Measurements from ENCODE around the gene FSD2.

Gene FSD2, protein sequence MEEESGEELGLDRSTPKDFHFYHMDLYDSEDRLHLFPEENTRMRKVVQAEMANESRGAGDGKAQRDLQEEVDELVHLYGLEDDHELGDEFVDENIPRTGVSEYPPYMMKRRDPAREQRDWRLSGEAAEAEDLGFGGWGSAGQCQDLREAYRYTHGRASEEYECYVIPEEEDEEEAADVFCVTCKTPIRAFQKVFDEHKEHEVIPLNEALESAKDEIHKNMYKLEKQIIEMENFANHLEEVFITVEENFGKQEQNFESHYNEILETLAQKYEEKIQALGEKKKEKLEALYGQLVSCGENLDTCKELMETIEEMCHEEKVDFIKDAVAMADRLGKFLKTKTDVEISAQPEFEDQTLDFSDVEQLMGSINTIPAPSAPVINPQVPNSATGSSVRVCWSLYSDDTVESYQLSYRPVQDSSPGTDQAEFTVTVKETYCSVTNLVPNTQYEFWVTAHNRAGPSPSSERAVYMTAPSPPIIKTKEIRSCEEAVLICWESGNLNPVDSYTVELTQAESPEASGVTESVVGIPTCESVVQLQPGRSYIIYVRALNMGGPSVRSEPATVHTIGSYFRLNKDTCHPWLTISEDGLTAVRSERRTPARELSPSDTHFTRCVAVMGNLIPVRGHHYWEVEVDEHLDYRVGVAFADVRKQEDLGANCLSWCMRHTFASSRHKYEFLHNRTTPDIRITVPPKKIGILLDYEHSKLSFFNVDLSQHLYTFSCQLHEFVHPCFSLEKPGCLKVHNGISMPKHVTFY

DNA sequence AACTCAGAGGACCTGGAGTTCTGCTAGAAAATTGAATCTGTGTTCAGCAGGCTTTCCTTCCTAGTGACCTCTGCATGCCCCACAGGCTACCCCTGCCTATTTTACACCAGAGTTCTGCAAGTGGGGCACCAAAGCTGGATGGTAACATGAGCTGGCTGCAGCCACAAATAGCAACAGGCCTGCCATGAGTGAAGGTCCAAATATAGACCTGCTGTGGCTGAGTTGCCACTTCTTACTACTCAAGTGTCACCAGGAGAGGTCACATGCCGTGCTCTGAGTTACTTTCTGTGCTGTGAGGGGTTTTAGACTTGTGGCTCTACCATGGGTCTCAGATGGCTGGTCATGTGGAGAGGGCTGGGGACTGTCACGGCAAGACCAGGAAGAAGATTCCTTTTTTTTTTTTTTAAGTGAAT is at the start of gene FSD2:
Gene FSD2 (minus strand): TSS at position 76 of the 413 bp plus-strand sequence. CDS start 18,679 bp downstream, outside the sequence.
- H3K4me1 Mint-ChIP-seq (ENCODE audit: low read depth): peaks cover 16% of the 10 kb centered on the region
- intact Hi-C loops (cut with micrococcal nuclease): loop anchor here (10.0 kb wide), 1 partner anchor 261 kb away; the partner anchor contains the start of gene RPS17
- no peak within 1 kb of the TSS for H3K27ac Mint-ChIP-seq
- H3K9me3 Mint-ChIP-seq: no peaks in the 10 kb centered on the region
- H3K36me3 Mint-ChIP-seq (ENCODE audit: low read depth): peaks cover 8% of the 10 kb centered on the region
- no peak within 1 kb of the TSS for H3K4me3 Mint-ChIP-seq
- peaks cover 3% of the 10 kb centered on the region for H3K27me3 Mint-ChIP-seq

DNA sequence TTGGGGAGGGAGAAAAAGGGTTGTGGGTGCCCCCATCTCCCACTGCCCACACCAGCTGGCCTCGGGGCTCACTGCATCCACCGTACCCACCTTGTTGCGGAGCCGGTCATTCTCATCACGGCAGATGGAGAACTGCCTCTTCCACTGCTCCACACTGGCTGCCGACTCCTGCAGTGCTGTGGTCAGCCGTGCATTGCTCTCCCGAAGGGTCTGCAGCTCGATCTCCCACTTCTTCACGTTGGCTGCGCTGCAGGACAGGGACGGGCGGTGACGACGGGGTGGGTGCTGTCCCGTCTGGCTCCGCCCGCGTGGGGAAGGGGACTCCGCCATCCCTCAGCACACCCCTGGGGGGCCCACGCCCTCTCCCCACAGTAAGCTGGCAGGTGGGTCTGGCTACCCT is 48.7 kb upstream of the FSD2 start:
- H3K9me3 Mint-ChIP-seq: no peaks in the 10 kb centered on the region
- no peaks in the 10 kb centered on the region for H3K27me3 Mint-ChIP-seq
- H3K36me3 Mint-ChIP-seq (ENCODE audit: low read depth): peaks cover 100% of the 10 kb centered on the region
- H3K27ac Mint-ChIP-seq: no peak overlapping the region
- no peak overlapping the region for H3K4me3 Mint-ChIP-seq
- peaks cover 43% of the 10 kb centered on the region for H3K4me1 Mint-ChIP-seq (ENCODE audit: low read depth)
- intact Hi-C loops (cut with micrococcal nuclease): loop anchor here (5.0 kb wide), 1 partner anchor 133 kb away; the partner anchor contains the start of gene RAMAC

DNA sequence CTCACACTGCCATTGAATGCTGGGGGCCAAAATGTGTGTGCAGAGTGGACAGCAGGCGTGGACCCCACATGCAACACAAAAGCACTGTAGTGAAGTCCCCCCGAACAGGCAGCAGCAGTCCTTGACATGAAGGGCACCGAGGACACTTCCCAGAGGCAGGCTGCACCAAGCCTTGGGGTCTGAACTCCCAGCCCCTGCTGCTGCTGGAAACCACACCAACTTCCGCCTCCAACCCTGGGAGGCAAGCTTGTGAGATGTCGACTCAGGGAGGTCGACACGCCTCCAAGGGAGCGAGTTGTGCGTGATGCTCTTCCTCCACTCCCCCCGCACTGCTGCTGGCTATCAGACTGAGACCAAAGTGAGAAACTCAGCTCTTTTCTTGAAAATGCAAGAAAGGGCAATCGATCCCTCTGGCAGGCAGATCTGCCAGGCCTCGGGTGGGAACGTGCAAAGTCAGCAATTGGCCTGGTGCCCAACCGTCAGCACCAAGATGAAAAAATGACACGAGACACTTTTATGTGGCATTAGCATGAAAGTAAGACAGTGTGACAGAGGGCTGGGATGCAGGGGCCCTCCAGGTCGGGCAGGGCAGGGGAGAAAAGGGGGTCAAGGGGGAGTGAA is 47.2 kb upstream of the FSD2 start:
- intact Hi-C loops (cut with micrococcal nuclease): loop anchor here (5.0 kb wide), 1 partner anchor 134 kb away; the partner anchor contains the start of gene RAMAC
- Mint-ChIP-seq H3K4me1 (ENCODE audit: low read depth) (peaks cover 47% of the 10 kb centered on the region), H3K27ac (peak overlapping the region; percentile 62), H3K9me3 (no peaks in the 10 kb centered on the region), H3K27me3 (no peaks in the 10 kb centered on the region), H3K36me3 (ENCODE audit: low read depth) (peaks cover 100% of the 10 kb centered on the region), H3K4me3 (no peak overlapping the region)

DNA sequence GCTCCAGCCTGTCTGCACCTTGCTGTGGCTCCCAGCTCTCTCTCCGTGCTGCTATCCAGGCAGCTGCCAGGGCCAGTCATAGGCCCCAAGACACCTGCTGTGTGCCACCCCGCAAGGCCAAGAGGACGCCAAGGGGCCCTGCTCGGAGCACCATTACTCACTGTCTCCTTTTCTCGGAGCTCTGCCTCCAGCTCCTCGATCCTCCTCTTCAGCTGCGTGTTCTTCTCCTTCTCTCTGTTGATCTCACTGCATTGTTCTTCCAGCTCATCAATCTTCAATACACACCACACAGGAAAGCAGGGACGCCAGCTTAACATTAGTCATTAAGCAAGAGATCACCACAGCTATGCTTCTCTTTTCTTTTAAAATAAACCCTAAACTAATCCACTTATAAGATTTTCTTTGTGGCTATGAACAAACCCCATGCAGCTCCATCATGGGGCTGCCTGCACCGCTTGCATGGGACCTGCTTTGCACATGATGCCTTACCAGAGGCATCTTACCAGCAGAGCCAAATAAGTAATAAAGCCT is 46.2 kb upstream of the FSD2 start:
- H3K4me3 Mint-ChIP-seq: no peak overlapping the region
- intact Hi-C loops (cut with micrococcal nuclease): loop anchor here (5.0 kb wide), 1 partner anchor 135 kb away; the partner anchor contains the start of gene RAMAC
- H3K27ac Mint-ChIP-seq: no peak overlapping the region
- peaks cover 56% of the 10 kb centered on the region for H3K4me1 Mint-ChIP-seq (ENCODE audit: low read depth)
- H3K27me3 Mint-ChIP-seq: no peaks in the 10 kb centered on the region
- H3K9me3 Mint-ChIP-seq: no peaks in the 10 kb centered on the region
- peaks cover 100% of the 10 kb centered on the region for H3K36me3 Mint-ChIP-seq (ENCODE audit: low read depth)

DNA sequence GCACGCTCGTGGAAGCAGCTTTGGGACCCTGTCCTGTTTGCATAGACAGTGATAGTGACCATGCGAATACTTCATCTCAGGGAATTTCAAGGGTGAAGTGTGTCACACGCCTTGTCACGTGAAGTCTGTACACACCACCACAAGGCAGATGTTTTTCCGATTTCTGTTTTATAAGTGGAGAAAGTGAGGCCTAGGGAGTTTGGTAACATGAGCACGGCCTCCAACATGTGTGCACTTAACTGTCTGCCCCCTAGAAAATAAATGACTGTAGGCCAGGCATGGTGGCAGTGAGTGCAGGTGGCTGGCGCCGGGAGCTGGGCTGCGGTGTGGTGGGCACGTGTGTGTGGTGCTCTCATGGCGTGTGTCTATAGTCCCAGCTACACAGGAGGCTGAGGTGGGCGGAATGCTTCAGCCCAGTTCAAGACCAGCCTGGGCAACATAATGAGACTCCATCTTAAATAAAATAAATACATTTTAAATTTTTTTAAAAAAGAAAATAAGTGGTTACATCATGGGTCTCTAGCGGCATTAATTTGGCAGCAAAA is 45.5 kb upstream of the FSD2 start:
- Mint-ChIP-seq H3K9me3 (no peaks in the 10 kb centered on the region), H3K4me3 (no peak overlapping the region), H3K27me3 (no peaks in the 10 kb centered on the region), H3K36me3 (ENCODE audit: low read depth) (peaks cover 100% of the 10 kb centered on the region), H3K4me1 (ENCODE audit: low read depth) (peaks cover 58% of the 10 kb centered on the region), H3K27ac (no peak overlapping the region)
- intact Hi-C loops (cut with micrococcal nuclease): loop anchor here (5.0 kb wide), 1 partner anchor 136 kb away; the partner anchor contains the start of gene RAMAC

DNA sequence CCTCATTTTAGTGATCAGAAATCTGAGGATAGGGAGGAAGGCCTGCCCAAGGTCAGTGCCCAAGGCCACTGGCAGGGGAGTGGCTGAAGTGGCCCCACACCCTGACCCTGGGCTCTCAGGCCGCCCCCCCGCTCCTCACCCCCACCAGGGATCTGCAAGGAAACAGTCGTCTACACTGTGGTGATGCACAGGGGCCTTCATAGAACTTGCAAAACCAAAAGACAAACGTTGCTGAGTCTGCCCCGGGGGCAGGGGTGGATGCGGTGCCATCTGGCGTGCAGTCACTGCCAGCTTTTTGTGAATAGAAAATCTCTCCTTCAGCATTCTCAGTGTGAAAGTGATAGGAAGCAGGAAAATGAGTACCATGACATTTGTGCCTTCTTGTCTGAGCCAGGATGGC is 44.9 kb upstream of the FSD2 start:
- peak overlapping the region; percentile 52 for H3K27ac Mint-ChIP-seq
- H3K4me3 Mint-ChIP-seq: no peak overlapping the region
- intact Hi-C loops (cut with micrococcal nuclease): loop anchor here (5.0 kb wide), 1 partner anchor 137 kb away; the partner anchor contains the start of gene RAMAC
- no peaks in the 10 kb centered on the region for H3K9me3 Mint-ChIP-seq
- H3K27me3 Mint-ChIP-seq: no peaks in the 10 kb centered on the region
- H3K36me3 Mint-ChIP-seq (ENCODE audit: low read depth): peaks cover 100% of the 10 kb centered on the region
- peaks cover 60% of the 10 kb centered on the region for H3K4me1 Mint-ChIP-seq (ENCODE audit: low read depth)

DNA sequence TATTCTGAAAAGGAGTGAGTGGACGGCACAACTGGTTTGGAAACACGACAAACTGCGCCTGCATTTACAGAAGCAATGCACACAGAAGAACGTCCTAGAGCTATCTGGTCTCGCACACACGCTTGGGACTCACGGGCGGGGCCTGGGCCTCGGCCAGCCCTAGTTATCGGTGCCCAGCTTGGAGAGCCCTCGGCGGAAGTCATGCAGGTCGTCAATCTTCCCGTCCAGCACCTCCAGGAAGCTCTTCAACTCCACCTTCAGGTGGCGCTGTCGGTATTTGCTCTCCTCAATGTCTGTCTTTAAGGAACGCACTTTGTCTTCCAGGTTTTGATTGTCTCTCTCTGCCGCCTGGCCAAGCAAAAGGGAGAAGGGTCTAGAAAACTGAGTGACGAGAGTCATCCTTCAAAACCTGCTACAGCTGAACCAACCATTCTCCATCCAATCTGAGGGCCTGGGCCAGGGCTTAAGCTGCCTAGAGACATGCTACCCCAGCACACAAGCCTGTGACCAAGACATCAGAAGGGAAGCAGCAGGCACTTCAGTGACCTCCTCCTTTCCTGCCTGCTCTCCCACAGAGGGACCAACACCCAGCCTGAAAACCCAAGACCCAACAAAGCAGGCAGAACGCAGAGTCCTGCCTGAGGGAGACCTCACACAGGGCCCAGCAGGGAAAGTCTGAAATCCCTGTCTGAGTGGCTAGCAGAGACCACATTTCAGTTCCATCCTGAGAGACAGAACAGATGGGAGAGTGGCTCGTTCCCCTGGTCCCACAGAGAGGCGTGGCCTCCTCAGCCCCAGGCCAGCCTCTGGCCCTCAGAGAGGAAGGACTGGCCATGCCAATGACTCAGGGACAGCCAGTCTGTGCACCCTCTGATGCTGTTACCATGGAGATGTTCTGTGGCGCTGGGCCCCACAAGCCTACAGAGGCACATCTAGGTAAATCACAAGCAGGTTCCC is 44.0 kb upstream of the FSD2 start:
- intact Hi-C loops (cut with micrococcal nuclease): loop anchor here (5.0 kb wide), 2 partner anchors 137 to 152 kb away; partner anchors contain the start of gene RAMAC
- H3K27me3 Mint-ChIP-seq: no peaks in the 10 kb centered on the region
- no peaks in the 10 kb centered on the region for H3K9me3 Mint-ChIP-seq
- peaks cover 99% of the 10 kb centered on the region for H3K36me3 Mint-ChIP-seq (ENCODE audit: low read depth)
- no peak overlapping the region for H3K4me3 Mint-ChIP-seq
- peaks cover 65% of the 10 kb centered on the region for H3K4me1 Mint-ChIP-seq (ENCODE audit: low read depth)
- H3K27ac Mint-ChIP-seq: peak overlapping the region; percentile 52

DNA sequence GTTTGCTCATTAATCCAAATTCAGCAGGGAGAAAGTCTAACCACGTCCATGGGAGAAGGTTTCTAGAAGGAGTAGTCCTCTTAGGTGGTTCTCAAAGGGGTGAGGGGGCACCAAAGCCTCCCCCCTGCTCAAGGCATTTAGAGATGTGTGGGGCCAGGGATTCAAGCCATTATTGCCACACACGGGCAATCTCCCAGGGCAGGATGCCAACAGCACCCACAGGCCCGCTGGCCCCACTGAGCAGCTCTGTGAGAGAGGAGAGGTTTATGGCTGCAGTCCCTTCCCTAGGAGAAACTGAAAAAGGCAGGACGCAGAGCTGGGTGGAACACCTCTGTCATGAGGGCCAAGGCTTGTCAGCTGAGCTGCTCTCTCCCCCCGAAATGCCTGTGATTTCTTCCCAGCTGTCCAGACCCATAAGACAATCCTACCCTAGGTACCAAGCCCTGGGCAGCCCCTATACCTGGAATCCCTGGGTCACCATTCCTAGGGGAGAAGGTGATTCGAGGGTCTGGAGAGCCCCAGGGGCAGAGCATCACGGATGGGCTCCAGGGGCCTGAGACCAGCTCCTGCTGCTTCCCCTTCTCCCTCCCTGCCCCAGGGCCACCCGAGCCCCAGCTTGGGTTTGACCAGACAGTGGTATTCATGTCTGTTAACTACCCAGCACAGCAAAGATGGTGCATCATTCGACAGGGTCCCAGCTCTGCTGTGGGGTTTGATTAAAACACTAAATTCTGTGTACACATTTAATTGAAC is 42.5 kb upstream of the FSD2 start:
- Mint-ChIP-seq H3K4me1 (ENCODE audit: low read depth) (peaks cover 65% of the 10 kb centered on the region), H3K9me3 (no peaks in the 10 kb centered on the region), H3K4me3 (no peak overlapping the region), H3K27ac (no peak overlapping the region), H3K27me3 (no peaks in the 10 kb centered on the region), H3K36me3 (ENCODE audit: low read depth) (peaks cover 95% of the 10 kb centered on the region)
- intact Hi-C loops (cut with micrococcal nuclease): loop anchor here (5.0 kb wide), 1 partner anchor 154 kb away; no protein-coding TSS in a partner anchor

DNA sequence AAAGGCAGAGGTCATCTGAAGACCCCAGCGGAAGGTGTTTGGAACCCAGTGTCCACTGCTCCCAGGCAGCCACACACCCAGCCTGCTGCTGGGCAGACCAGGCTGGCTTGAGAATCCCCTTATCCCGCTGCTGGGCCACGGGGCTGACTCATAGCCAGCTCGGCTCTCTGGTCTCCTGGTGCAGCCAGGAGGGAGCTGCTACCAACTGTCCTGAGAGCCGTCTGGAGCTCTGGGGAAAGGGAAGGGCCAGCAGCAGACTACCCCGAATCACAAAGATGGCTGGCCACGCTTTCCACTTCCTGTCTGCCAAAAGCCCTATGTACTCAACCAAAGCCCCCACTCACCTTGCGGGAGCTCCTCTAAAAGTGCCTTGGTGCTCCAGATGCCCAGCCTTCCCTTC is 41.8 kb upstream of the FSD2 start:
- no peak overlapping the region for H3K27ac Mint-ChIP-seq
- intact Hi-C loops (cut with micrococcal nuclease): loop anchor here (5.0 kb wide), 1 partner anchor 155 kb away; no protein-coding TSS in a partner anchor
- peaks cover 58% of the 10 kb centered on the region for H3K4me1 Mint-ChIP-seq (ENCODE audit: low read depth)
- H3K36me3 Mint-ChIP-seq (ENCODE audit: low read depth): peaks cover 95% of the 10 kb centered on the region
- H3K4me3 Mint-ChIP-seq: no peak overlapping the region
- H3K27me3 Mint-ChIP-seq: no peaks in the 10 kb centered on the region
- H3K9me3 Mint-ChIP-seq: no peaks in the 10 kb centered on the region

DNA sequence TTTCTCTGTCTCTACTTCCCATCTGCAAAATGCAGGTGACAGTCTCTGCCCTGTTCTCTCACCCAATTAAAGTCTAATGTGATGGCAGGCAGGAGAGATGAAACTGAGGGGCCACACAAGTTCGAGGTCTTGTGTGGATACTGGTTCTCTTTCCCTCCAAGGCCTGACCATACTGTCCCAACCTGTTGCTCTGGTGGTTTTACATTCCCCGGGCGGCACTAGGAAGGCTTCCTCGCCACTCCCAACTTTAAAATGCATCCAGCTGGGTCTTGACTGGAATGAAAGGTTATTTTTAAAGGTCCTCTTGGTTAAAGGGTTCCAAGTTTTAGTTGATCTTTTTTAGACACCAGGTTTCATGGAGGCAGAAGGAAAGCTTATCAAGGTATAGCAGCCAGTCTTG is 40.8 kb upstream of the FSD2 start:
- Mint-ChIP-seq H3K4me1 (ENCODE audit: low read depth) (peaks cover 56% of the 10 kb centered on the region), H3K27me3 (no peaks in the 10 kb centered on the region), H3K4me3 (no peak overlapping the region), H3K9me3 (no peaks in the 10 kb centered on the region), H3K36me3 (ENCODE audit: low read depth) (peaks cover 95% of the 10 kb centered on the region), H3K27ac (no peak overlapping the region)
- intact Hi-C loops (cut with micrococcal nuclease): loop anchor here (5.0 kb wide), 1 partner anchor 156 kb away; no protein-coding TSS in a partner anchor

DNA sequence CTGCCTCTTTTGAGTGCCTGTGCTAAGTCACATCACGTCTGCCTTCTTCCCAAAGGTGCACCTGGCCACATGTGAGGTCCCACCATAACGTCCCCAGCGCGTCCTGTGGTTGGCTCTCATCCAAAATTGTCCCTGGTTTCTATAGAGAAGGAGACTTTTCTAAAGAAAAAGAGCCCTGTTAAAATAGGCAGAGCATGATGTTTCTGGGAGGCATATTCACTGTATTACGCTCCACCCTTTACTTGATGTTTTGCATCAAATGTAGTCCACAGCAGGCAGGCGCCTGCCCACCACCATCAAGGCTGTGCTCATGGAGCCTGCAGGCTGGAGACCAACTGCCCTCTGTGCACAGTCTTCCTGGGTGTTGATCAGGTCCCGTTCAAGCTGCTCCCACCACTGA is 39.8 kb upstream of the FSD2 start:
- intact Hi-C loops (cut with micrococcal nuclease): loop anchor here (5.0 kb wide), 1 partner anchor 157 kb away; no protein-coding TSS in a partner anchor
- Mint-ChIP-seq H3K9me3 (no peaks in the 10 kb centered on the region), H3K4me3 (no peak overlapping the region), H3K4me1 (ENCODE audit: low read depth) (peaks cover 55% of the 10 kb centered on the region), H3K27me3 (no peaks in the 10 kb centered on the region), H3K36me3 (ENCODE audit: low read depth) (peaks cover 91% of the 10 kb centered on the region), H3K27ac (no peak overlapping the region)

DNA sequence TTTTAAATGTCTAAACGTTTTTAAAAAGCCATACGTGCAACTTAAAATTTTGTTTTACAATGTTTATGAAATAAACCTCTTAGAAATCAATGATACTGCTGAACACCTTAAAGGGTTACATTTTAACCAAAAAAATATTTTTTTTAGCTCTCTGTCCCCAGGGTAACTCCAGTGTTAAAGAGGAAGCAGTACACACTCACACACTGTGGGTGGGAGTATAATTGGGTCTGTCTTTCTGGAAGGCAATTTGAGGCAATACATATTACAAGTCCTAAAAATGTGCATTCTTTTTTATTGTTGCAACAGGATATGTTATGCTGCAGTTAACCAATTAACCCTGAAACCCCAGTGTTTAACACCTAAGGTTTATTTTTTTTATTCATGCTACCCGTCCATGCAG is 37.7 kb upstream of the FSD2 start:
- peaks cover 40% of the 10 kb centered on the region for H3K4me1 Mint-ChIP-seq (ENCODE audit: low read depth)
- no peak overlapping the region for H3K27ac Mint-ChIP-seq

More for the DNA sequence above, 37.7 kb upstream of the FSD2 start:
- intact Hi-C loops (cut with micrococcal nuclease): no loop called here
- no peaks in the 10 kb centered on the region for H3K9me3 Mint-ChIP-seq
- peaks cover 91% of the 10 kb centered on the region for H3K36me3 Mint-ChIP-seq (ENCODE audit: low read depth)
- H3K27me3 Mint-ChIP-seq: no peaks in the 10 kb centered on the region
- H3K4me3 Mint-ChIP-seq: no peak overlapping the region

Measured in dendritic cell treated with granulocyte-macrophage colony-stimulating factor and Interleukin-4, amounts not matched to agents 40 ng/mL and 50 ng/mL, for 4 days (primary cell).